PFSK-1 (cell line): ENCODE results near the gene GRIPAP1. TPM values are rescaled to one million over a fixed set of nuclear protein-coding genes. Genes with fewer than 3 reads are reported as not detected.

ENCODE experiments used
- FOXP2 ChIP-seq: optimal IDR thresholded peaks from 2 replicates; pipeline ENCODE3; 2011; ENCODE audit warnings: borderline replicate concordance, control low read depth, inconsistent platforms; ENCODE audit not compliant: insufficient read depth; ENCODE audit errors: extremely low read length, extremely low read depth
- POLR2AphosphoS5 ChIP-seq: IDR thresholded peaks from 2 replicates; pipeline ENCODE4 v1.6.1; 2012; ENCODE audit warnings: low read depth, mild to moderate bottlenecking, control low read depth, low read length, moderate library complexity
- SIN3A ChIP-seq: IDR thresholded peaks from 2 replicates; pipeline ENCODE4 v1.6.1; 2012; ENCODE audit warnings: mild to moderate bottlenecking, low read length, moderate library complexity, borderline replicate concordance; ENCODE audit not compliant: insufficient read depth
- TAF1 ChIP-seq: IDR thresholded peaks from 2 replicates; pipeline ENCODE4 v1.6.1; 2012; ENCODE audit warnings: low read length, control low read depth, borderline replicate concordance; ENCODE audit not compliant: insufficient read depth
- polyA plus RNA-seq: library from polyadenylated mRNA; unstranded; fragments of >200 nt; gene quantifications from one replicate; pipeline ENCODE4 v1.2.1, GENCODE V29; 2012; ENCODE audit warnings: low read depth, missing spikeins; ENCODE audit not compliant: insufficient read length
- TF ChIP-seq, protein P1 (sequence below), 2 experiments: IDR thresholded peaks; 2 replicates each; pipeline versions ENCODE4 v1.6.1 to v1.8.0; 2011 to 2012; ENCODE audit warnings: low read depth in 2 of 2, low read length in 2 of 2, control low read depth in 1 of 2, inconsistent platforms in 1 of 2, mild to moderate bottlenecking in 1 of 2, moderate library complexity in 1 of 2; ENCODE audit not compliant: insufficient read depth in 1 of 2

The GRIPAP1 gene, protein sequence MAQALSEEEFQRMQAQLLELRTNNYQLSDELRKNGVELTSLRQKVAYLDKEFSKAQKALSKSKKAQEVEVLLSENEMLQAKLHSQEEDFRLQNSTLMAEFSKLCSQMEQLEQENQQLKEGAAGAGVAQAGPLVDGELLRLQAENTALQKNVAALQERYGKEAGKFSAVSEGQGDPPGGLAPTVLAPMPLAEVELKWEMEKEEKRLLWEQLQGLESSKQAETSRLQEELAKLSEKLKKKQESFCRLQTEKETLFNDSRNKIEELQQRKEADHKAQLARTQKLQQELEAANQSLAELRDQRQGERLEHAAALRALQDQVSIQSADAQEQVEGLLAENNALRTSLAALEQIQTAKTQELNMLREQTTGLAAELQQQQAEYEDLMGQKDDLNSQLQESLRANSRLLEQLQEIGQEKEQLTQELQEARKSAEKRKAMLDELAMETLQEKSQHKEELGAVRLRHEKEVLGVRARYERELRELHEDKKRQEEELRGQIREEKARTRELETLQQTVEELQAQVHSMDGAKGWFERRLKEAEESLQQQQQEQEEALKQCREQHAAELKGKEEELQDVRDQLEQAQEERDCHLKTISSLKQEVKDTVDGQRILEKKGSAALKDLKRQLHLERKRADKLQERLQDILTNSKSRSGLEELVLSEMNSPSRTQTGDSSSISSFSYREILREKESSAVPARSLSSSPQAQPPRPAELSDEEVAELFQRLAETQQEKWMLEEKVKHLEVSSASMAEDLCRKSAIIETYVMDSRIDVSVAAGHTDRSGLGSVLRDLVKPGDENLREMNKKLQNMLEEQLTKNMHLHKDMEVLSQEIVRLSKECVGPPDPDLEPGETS
- polyA plus RNA-seq, result 44.6 TPM

DNA sequence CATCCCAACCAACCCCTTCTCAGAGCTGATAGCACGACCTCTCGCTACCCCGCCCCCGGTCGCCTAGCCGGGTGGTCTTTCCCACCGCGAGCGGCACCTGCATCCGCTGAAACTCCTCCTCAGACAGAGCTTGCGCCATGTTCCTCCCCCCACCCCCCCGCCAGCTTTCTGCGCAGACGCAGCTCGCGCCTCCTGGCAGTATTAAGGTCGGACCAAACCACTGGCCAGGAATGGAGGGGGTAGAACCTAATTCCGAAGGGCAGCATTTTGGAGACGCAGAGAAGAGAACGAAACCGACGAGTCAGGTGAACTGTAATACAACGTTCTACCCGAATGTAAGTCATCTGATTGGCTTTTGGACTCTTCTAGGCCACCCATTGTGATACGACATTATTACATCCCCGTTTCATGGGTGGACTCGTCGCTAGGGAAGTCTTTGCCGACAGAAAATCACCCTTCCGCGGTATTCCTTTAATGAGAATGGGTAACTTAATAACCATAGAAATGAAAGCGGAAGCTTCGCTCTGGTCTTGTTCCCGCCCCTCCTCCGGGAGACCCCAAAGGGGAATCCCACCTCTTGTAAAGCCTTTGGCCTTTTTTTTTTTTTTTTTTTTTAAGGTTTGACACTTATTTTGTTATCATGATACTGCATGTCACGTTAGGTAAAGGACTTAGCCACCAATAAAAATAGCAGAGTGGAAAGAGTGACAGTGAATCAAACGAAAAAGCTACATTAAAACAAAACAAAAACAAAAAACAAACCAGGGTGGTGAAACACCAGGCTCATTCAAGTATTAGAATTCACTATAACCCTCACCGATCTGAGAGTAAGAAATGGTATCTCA lies at the start of gene GRIPAP1:
GRIPAP1 (minus strand) TSS at position 174 of the 845 bp plus-strand sequence; CDS start at position 139, 35 bp downstream.
- TF ChIP-seq POLR2AphosphoS5 (peak; percentile 68), FOXP2 (no peak), TAF1 (peak; percentile 93), SIN3A (no peak)
- TF ChIP-seq, protein P1, sequence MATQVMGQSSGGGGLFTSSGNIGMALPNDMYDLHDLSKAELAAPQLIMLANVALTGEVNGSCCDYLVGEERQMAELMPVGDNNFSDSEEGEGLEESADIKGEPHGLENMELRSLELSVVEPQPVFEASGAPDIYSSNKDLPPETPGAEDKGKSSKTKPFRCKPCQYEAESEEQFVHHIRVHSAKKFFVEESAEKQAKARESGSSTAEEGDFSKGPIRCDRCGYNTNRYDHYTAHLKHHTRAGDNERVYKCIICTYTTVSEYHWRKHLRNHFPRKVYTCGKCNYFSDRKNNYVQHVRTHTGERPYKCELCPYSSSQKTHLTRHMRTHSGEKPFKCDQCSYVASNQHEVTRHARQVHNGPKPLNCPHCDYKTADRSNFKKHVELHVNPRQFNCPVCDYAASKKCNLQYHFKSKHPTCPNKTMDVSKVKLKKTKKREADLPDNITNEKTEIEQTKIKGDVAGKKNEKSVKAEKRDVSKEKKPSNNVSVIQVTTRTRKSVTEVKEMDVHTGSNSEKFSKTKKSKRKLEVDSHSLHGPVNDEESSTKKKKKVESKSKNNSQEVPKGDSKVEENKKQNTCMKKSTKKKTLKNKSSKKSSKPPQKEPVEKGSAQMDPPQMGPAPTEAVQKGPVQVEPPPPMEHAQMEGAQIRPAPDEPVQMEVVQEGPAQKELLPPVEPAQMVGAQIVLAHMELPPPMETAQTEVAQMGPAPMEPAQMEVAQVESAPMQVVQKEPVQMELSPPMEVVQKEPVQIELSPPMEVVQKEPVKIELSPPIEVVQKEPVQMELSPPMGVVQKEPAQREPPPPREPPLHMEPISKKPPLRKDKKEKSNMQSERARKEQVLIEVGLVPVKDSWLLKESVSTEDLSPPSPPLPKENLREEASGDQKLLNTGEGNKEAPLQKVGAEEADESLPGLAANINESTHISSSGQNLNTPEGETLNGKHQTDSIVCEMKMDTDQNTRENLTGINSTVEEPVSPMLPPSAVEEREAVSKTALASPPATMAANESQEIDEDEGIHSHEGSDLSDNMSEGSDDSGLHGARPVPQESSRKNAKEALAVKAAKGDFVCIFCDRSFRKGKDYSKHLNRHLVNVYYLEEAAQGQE (IDR thresholded peaks at IDR 0.05; ENCODE audit: insufficient read depth in 1 of 2, low read depth in 2 of 2, low read length in 2 of 2), result peak in 1 of 2 experiments; percentile 25; a peak in 1 of 4 replicates

DNA sequence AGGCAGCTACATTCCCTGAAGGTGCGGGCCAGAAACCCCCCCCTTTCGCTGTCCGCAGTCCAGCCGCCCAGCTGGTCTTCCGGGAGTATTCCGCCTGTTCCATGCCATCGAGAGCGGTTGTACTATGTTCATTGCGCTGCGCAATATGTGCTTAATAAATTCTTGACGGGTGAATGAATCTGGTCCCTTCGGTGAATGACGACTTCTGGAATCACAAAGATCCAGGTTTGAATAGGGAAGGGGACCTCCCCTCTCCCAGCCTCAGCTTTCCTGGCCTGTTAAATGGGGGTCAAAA lies 41.9 kb upstream of the GRIPAP1 start:
- TF ChIP-seq SIN3A (no peak), FOXP2 (no peak), TAF1 (no peak)
- TF ChIP-seq, protein P1 (IDR thresholded peaks at IDR 0.05; ENCODE audit: insufficient read depth in 1 of 2, low read depth in 2 of 2, low read length in 2 of 2), result 0 out of 4 replicates have a peak, but pooled peaks of 1 of the 2 experiments have one; percentile 11

DNA sequence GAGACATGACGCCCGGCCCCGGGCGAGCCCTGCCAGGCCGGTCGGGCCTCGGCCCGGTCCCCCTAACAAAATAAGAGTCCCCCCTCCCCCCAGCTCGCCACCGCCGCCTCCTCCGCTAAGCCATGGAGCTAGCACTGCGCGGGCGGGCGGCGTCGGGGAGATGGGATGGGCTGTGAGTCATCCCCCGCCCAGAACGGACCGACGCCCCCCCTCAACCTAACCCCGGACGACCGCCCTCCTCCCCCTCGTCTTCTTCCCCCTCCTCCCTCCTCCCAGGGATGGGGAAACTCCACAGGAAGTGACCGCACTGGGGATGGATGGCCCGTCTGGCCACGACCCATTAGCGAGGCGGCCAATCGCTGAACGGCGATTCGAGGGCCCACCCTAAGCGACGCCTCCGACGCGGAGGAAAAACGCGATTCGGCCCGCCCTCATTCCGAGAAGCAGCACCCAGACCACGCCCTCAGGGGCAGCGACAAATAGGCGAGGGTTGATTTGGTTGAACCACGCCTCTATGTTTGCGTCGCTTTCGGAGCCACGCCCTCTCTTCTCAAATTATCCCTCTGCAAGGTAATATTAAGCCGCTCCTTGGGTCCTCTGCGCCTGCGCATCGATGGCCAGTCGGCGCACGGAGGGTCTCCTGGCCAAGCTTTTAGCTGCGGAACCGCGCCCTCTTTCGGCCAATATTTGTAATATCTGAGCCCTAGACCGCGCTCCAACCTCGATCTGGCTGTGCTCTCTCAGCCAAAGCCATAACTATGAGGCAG lies 41.3 kb upstream of the GRIPAP1 start, which contains the start of gene TFE3:
TFE3 (minus strand) TSS at position 138 of the 767 bp plus-strand sequence; CDS start at position 7, 131 bp downstream.
- TF ChIP-seq POLR2AphosphoS5 (0 out of 2 replicates have a peak, but pooled peaks have one; percentile 24), SIN3A (no peak; the same call in 1 of the 2 replicates)

DNA sequence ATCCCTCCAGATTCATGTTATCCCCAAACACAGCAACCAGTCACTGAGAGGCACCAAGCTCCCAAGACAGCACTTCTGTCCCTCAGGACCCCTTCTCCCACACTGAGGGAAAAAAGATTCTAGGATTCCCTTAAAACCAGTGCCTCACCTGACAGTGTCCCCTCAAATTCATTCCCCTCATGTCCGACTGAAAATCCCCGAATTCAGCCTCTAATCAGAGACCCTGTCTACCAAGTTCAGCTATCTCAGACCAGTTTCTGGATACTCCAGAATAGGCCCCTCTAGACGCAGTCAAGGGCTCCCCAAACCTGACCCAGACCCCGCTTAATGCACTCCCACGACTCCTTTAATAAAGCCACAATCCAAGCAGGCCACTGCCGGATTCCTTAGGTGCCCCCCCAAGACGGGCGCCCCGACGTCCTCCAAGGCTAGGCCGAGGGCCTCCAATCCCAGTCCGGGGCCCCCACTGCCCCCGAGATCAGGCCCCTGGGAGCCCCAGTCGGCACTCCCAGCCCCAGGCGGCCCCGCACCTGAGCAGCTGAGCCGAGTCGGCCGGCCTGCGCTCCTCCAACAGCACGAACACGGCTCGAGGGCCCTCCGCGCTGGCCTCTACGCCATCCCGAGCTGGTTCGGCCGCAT lies 40.6 kb upstream of the GRIPAP1 start:
- TF ChIP-seq TAF1, result no peak
- TF ChIP-seq, protein P1 (IDR thresholded peaks at IDR 0.05; ENCODE audit: insufficient read depth in 1 of 2, low read depth in 2 of 2, low read length in 2 of 2), result no peak
- TF ChIP-seq POLR2AphosphoS5, result no peak
- TF ChIP-seq SIN3A, result no peak
- TF ChIP-seq FOXP2, result no peak
